T-helper 1 cell treated with Interleukin-12 subunit alpha and Interleukin-12 subunit beta and Interleukin-4 antibody, amounts not matched to agents 30 μg/mL and 1 μg/mL, for 36 hours (primary cell): ENCODE measurements around the gene SHISA8.
"Not testable (repeated sequence)": the region's sequence is repeated elsewhere in the genome, so short reads cannot be mapped to it uniquely, and the experiment has no call there.

Experiments
- H3K27ac Mint-ChIP-seq: one replicate; pipeline ENCODE4 v1.8.0; 2021; ENCODE audit warnings: mild to moderate bottlenecking, mixed read lengths
- H3K27me3 Mint-ChIP-seq: one replicate; pipeline ENCODE4 v1.8.0; 2021; ENCODE audit warnings: low read depth, mixed read lengths
- H3K36me3 Mint-ChIP-seq: one replicate; pipeline ENCODE4 v1.8.0; 2021; ENCODE audit warnings: low read depth, mixed read lengths
- H3K4me1 Mint-ChIP-seq: one replicate; pipeline ENCODE4 v1.8.0; 2021; ENCODE audit warnings: low read depth, mixed read lengths
- H3K4me3 Mint-ChIP-seq: one replicate; pipeline ENCODE4 v1.8.0; 2021; ENCODE audit warnings: mild to moderate bottlenecking, moderate library complexity, mixed read lengths
- H3K9me3 Mint-ChIP-seq: one replicate; pipeline ENCODE4 v1.8.0; 2021; ENCODE audit warnings: mixed read lengths

SHISA8 gene

DNA sequence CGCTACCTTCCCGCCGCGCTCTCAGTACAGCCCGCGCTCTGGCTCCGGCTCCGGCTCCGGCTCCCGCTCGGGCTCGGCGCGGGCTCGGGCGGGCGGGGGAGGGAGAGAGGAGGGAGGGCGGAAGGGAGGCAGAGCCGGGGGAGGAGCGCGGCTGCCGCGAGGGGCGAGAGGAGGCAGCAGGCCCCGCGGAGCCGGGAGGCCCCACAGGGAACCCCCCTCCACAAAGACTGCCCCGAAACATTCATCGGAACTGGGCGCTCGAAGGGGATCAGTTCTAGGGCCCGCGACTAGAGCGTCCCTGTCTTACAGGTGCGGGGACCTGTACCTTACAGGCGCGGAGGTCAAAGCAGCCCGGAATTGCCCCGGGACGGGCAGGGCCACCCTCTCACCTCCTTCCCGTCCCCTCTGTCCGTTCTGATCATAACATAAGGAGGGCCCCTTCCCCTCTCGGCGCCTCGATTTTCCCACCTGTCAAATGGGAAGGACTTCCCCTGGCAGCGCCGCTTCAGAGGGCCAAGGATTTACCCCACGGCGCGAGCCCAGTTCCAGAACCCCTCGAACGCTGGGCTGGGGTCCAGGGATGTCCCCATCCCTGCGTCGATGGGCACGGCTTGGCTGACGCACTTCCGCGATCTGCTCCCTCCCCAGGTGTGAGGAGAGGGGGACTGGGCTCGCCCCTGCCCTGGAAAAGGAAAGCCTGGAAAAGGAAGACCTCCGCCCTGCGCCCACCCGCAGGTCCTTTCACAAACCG, at the start of gene SHISA8:
SHISA8 (minus strand) TSS at position 40 of the 751 bp plus-strand sequence. CDS start 407 bp downstream, outside the sequence.
- H3K27ac Mint-ChIP-seq, result no peak within 1 kb of the TSS
- H3K27me3 Mint-ChIP-seq, result peaks cover 56% of the 10 kb centered on the region
- no peaks in the 10 kb centered on the region for H3K9me3 Mint-ChIP-seq
- H3K4me1 Mint-ChIP-seq, result peaks cover 19% of the 10 kb centered on the region
- no peaks in the 10 kb centered on the region for H3K36me3 Mint-ChIP-seq
- H3K4me3 Mint-ChIP-seq, result peak within 1 kb of the TSS; percentile 10

DNA sequence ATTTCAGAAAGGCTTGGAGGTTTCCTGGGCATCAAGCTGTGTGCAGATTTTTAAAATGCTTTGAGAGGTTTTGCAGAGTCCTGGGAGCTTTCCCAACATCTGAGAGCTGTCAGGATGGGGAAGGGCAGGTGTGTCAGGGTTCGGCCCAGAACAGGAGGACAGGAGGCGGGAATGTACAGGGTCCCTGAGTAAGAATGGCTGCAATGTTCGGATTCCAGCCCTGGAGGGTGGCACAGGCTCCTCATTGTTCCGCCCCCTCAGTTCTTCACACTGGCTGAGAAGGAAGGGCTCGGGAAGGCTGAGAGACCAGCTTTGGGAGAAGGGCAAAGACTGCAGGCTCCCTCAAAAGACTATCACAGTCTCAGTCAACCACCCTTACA, 49.2 kb upstream of the SHISA8 start:
- Mint-ChIP-seq H3K4me3 (no peak overlapping the region), H3K27ac (no peak overlapping the region), H3K36me3 (no peaks in the 10 kb centered on the region), H3K9me3 (no peaks in the 10 kb centered on the region), H3K27me3 (no peaks in the 10 kb centered on the region), H3K4me1 (peaks cover 6% of the 10 kb centered on the region)

GRCh38 chr22:41963453-41964111, 48.7 kb upstream of the SHISA8 start:
- H3K4me3 Mint-ChIP-seq, result no peak overlapping the region
- H3K27ac Mint-ChIP-seq, result no peak overlapping the region
- no peaks in the 10 kb centered on the region for H3K36me3 Mint-ChIP-seq
- peaks cover 6% of the 10 kb centered on the region for H3K4me1 Mint-ChIP-seq
- H3K27me3 Mint-ChIP-seq, result no peaks in the 10 kb centered on the region
- no peaks in the 10 kb centered on the region for H3K9me3 Mint-ChIP-seq

DNA sequence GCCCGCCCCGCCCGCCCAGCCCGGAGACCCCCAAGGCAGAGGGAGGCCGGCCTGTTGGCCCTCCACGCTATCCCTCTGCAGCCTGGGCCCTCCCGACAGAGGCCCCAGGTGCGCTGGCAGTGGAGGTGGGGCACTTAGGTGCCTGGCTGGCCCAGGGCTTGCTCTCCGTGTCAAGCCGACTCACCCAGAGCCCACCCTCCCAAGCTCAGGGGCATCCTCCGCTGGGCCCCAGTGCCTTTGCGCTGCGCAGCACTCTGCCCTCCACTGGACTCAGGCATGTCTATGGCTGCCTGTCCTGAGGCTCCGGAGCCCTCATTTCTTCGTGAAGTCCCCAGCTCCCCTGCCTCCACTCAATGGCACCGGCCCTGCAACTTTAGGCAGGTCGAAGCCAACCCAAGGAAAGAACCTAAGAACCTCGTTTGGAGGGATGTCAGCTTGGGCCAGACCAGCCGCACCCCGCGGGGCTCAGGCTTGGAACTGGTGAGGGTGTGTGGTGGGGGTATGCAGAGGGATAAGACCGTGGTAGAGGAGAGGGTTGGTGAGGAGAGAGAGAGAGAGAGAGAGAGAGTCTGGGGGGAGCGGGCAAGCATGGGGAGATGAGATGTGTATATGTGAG, 43.2 kb upstream of the SHISA8 start:
- Mint-ChIP-seq H3K9me3 (no peaks in the 10 kb centered on the region), H3K4me1 (peaks cover 4% of the 10 kb centered on the region), H3K27ac (no peak overlapping the region)

GRCh38 chr22:41952713-41953112, 37.8 kb upstream of the SHISA8 start:
- H3K27me3 Mint-ChIP-seq, result no peaks in the 10 kb centered on the region
- no peaks in the 10 kb centered on the region for H3K9me3 Mint-ChIP-seq
- H3K36me3 Mint-ChIP-seq, result no peaks in the 10 kb centered on the region
- no peak overlapping the region for H3K4me3 Mint-ChIP-seq
- H3K4me1 Mint-ChIP-seq, result peaks cover 9% of the 10 kb centered on the region
- H3K27ac Mint-ChIP-seq, result no peak overlapping the region

More for the DNA sequence above, 43.2 kb upstream of the SHISA8 start:
- Mint-ChIP-seq H3K27me3 (no peaks in the 10 kb centered on the region), H3K4me3 (no peak overlapping the region), H3K36me3 (no peaks in the 10 kb centered on the region)

- Mint-ChIP-seq H3K27me3 (no peaks in the 10 kb centered on the region), H3K27ac (no peak within 1 kb of the TSS), H3K4me3 (no peak within 1 kb of the TSS), H3K4me1 (peaks cover 10% of the 10 kb centered on the region), H3K9me3 (no peaks in the 10 kb centered on the region), H3K36me3 (no peaks in the 10 kb centered on the region)
Observed at GRCh38 chr22:41951898-41952474, 37.1 kb upstream of the SHISA8 start, which contains the start of gene SMIM45. Gene SMIM45, plus strand, starts transcription at chr22:41952150.

- Mint-ChIP-seq H3K27me3 (no peaks in the 10 kb centered on the region), H3K36me3 (peaks cover 2% of the 10 kb centered on the region), H3K27ac (no peak overlapping the region), H3K9me3 (no peaks in the 10 kb centered on the region), H3K4me3 (no peak overlapping the region), H3K4me1 (peaks cover 20% of the 10 kb centered on the region)
Observed at GRCh38 chr22:41949297-41949965, 34.6 kb upstream of the SHISA8 start.

GRCh38 chr22:41948928-41949296, 34.0 kb upstream of the SHISA8 start:
- not testable (repeated sequence) for H3K36me3 Mint-ChIP-seq, H3K4me3 Mint-ChIP-seq, H3K27me3 Mint-ChIP-seq, H3K27ac Mint-ChIP-seq, H3K9me3 Mint-ChIP-seq
- H3K4me1 Mint-ChIP-seq, result peaks cover 22% of the 10 kb centered on the region

- no peak overlapping the region for H3K4me3 Mint-ChIP-seq
- H3K27ac Mint-ChIP-seq, result no peak overlapping the region
- H3K36me3 Mint-ChIP-seq, result peaks cover 8% of the 10 kb centered on the region
- H3K4me1 Mint-ChIP-seq, result peaks cover 29% of the 10 kb centered on the region
- no peaks in the 10 kb centered on the region for H3K9me3 Mint-ChIP-seq
- no peaks in the 10 kb centered on the region for H3K27me3 Mint-ChIP-seq
Observed at GRCh38 chr22:41948142-41948541, 33.3 kb upstream of the SHISA8 start.

GRCh38 chr22:41947424-41948080, 32.7 kb upstream of the SHISA8 start:
- Mint-ChIP-seq H3K27ac (peak overlapping the region; percentile 90), H3K36me3 (peaks cover 11% of the 10 kb centered on the region), H3K4me1 (peaks cover 30% of the 10 kb centered on the region), H3K4me3 (peak overlapping the region; percentile 91), H3K27me3 (no peaks in the 10 kb centered on the region), H3K9me3 (no peaks in the 10 kb centered on the region)

- Mint-ChIP-seq H3K4me1 (peaks cover 31% of the 10 kb centered on the region), H3K4me3 (peak within 1 kb of the TSS; percentile 91), H3K27me3 (no peaks in the 10 kb centered on the region), H3K36me3 (peaks cover 15% of the 10 kb centered on the region), H3K27ac (peak within 1 kb of the TSS; percentile 90), H3K9me3 (no peaks in the 10 kb centered on the region)
Observed at GRCh38 chr22:41946629-41947423, 32.0 kb upstream of the SHISA8 start, which contains the start of gene CENPM. Gene CENPM, minus strand, starts transcription at chr22:41947152. Its CDS starts 76 bp downstream, at chr22:41947076.

DNA sequence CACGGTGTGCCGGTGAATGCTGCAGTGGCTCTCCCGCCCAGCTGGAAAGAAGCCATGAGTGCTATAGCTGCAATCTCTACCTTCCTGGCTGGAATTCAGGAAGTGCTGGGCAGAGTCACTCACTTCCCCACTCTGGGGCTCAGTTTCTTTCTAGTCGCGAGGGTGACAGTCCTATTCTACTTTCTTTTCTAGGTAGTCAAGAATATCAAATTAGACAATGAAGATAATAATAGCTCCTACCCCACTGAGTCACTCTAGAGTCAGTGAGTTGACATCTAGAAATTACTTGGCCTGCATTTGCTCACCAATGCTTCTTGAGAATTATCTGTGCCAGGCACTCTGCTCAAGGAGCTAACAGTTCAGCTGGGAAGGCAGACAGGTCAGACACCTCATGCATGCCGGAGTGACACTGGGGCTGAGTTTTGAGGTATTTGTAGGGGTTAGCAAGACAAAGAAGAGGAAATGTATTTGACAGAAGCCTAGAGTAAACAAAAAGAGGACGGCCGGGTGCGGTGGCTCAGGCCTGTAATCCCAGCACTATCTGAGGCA, 28.9 kb upstream of the SHISA8 start:
- Mint-ChIP-seq H3K36me3 (peaks cover 26% of the 10 kb centered on the region), H3K9me3 (no peaks in the 10 kb centered on the region), H3K27ac (peak overlapping the region; percentile 71), H3K4me3 (peak overlapping the region; percentile 72), H3K27me3 (no peaks in the 10 kb centered on the region), H3K4me1 (peaks cover 57% of the 10 kb centered on the region)
